ENCODE data around the gene CPLX1.
"Not testable (repeated sequence)": the region's sequence is repeated elsewhere in the genome, so short reads cannot be mapped to it uniquely, and the experiment has no call there.

CPLX1 gene

DNA sequence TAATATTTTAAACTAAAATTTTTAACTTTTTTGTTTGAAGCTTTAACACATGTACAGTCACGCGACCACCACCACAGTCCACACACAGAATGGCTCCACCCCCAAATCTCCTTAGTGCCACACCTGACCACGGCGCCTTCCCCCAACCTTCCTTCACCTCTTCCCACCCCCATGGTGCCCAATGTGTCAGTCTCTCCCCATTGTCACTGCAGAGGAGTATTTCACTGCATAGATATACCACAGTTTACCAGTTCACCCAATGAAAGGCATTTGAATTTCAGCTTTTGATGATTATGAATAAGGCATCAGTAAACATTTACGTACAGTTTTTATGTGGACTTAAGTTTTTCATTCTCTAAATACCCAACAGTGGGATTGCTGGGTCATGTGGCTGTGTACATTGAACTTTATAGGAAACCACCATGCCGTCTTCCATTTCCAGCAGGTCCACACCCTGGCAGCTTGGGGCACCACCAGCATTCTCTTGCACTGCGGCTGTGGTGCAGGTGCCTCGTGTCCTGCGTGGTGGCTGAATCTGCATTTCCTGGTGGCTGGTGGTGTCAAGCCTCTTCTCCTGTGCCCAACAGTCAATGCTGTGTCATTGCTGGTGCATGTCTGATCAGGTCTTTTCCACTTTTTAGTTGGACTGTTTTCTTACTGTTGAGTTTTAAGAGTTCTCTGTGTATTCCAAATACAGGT is 49.0 kb downstream of the CPLX1 start:
- no peak for DNase-seq (ENCODE audit: low read depth)

DNA sequence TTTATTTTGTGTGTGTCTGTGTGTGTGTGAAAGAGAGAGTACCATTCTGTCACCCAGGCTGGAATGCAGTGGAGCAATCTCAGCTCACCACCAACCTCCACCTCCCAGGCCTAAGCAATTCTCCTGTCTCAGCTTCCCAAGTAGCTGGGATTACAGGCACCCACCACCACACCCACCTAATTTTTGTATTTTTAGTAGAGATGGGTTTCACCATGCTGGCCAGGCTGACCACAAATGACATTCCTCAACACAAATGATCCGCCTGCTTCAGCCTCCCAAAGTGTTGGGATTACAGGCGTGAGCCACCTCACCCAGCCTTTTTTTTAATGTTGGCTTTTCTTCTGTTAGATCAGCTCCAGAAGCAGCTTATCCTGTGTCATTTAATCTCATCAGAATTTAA is 50.4 kb downstream of the CPLX1 start:
- not testable (repeated sequence) for DNase-seq (ENCODE audit: low read depth)

DNA sequence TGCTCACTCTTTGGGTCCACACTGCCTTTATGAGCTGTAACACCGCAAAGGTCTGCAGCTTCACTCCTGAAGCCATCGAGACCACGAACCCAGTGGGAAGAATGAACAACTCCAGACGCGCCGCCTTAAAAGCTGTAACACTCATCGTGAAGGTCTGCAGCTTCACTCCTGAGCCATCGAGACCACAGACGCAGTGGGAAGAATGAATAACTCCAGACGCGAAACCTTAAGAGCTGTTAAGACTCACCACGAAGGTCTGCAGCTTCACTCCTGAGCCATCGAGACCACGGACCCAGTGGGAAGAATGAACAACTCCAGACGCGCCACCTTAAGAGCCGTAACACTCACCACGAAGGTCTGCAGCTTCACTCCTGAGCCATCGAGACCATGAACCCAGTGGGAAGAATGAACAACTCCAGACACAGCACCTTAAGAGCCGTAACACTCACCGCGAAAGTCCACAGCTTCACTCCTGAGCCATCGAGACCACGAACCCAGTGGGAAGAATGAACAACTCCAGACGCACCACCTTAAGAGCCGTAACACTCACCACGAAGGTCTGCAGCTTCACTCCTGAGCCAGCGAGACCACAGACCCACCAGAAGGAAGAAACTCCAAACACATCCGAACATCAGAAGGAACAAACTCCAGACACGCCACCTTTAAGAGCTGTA is 51.4 kb downstream of the CPLX1 start:
- DNase-seq (ENCODE audit: low read depth) = not testable (repeated sequence)

DNA sequence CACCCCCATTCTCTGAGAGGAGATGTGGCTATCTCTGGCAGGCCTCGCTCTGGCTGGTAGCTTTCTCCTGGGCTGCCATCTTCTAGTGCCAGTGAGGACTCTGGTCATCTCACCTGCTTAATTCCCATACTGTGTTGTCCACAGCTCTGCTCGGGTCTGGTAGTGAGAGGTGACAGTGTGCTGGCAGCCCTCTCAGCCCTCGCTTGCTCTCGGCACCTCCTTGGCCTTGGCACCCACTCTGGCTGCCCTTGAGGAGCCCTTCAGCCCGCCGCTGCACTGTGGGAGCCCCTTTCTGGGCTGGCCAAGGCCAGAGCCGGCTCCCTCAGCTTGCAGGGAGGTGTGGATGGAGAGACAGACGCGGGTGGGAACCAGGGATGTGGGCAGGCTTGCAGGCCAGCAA is 52.7 kb downstream of the CPLX1 start:
- DNase-seq (ENCODE audit: low read depth) = no peak

DNA sequence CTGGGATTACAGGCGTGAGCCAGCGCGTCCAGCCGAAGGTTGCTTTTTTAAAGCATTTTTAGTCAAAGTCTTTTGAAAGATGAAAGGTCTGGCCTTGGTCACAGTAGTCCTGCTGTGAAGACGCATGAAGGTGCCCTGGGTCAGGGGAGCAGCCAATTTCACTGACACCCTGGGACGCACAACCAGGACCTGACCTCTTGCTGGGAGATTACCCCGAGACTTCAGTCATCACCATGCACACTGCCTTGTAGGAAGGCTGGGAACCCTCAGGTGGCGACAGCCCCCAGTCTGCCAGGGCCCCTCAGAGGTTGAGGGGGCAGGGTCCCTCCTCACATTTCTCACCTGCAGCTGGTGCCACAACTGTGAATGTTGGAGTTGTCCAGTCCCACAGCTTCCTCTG is 53.2 kb downstream of the CPLX1 start:
- DNase-seq (ENCODE audit: low read depth) = no peak

DNA sequence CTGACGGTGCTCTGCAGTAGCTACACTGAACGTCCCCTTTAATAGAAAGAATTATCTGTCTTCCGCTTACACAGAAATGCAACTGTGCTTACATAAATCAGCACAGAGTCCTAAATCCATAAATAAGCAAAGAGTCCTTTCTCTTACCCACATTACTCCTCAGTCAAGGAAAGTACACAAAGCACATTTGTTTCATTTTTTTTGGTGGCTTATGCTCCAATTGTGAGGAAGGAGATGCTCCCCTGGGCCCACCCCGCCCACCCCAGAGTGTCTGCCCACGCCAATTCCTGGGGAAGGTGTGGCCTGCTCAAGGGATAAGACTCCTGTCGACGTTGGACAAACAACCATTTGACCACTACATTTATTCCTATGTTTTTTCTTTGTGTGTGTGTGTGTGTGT is 53.8 kb downstream of the CPLX1 start:
- no peak for DNase-seq (ENCODE audit: low read depth)

DNA sequence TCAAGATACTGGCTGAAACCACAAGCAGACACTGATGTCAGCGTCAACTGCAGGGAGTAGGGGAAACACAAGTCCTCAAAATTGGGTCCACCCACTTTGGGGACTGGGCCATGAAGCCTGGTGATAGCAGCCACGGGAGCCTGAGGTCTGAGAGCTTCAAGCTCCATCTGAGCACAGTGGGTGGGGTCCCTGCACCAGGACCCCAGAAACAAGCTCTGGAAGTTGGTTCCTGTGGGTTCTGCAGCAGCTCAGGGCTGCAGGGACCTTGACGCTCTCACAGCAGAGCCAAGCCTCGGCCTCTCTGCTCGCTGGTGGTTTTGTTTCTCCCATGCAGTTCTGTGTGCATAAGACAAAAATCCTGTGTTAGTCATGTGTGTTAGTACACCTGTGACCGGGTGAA is 54.5 kb downstream of the CPLX1 start:
- DNase-seq (ENCODE audit: low read depth) = no peak

DNA sequence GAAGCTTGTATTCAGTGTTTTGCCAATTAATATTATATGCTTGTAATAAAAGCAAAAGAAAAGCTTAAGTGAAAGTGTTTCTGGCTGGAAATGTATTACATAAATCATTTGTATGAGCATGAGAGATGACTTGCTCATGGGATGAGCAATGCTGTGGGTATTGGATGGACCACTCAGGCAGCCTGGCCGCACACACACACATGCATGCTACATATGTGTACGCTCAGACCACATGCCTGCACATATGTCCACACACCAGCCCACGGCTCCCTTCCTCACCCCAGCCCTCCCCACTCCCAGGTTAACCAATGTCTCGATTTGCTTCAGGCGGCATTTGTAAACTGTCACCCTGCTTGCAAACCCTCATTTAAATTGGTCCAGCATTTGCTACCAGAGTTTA is 55.9 kb downstream of the CPLX1 start:
- DNase-seq (ENCODE audit: low read depth) = no peak

DNA sequence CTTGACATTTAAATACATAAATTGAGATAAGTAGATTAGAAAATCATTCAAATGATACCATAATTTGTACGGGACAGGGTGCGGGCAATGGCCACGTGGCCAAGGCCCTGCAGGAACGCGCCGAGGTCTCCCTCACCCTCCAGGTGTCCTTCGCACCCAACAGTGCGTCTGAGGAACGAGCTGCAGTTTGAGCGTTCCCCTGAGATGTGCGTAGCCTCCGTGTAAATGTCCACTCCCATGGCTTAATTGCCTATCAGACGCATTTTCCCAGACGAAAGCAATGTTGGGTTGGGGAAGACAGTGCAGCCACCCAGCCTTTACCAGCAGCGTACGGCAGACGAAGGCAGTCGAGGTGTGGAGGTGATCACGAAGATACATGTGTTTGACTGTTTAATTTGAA is 56.4 kb downstream of the CPLX1 start:
- no peak for DNase-seq (ENCODE audit: low read depth)

DNA sequence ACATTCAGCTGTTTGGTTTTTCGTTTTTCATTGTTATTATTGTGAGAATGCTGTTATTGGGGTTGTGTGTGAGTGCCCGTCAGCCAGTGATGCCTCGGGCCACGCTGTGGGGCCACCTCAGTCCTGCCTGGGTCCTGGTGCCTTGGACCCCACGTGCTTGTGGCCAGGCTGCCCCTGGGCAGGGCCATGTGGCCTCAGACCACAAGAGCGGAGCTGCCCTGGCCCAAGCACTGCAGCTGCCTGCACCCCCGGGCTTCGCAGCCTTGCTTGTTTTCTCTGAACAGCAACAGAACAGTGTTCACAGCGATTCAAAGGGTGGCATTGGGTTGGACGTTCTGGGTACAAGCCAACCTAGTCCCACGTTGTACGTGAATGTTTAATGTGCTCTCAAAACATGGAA is 56.9 kb downstream of the CPLX1 start:
- DNase-seq (ENCODE audit: low read depth) = no peak

DNA sequence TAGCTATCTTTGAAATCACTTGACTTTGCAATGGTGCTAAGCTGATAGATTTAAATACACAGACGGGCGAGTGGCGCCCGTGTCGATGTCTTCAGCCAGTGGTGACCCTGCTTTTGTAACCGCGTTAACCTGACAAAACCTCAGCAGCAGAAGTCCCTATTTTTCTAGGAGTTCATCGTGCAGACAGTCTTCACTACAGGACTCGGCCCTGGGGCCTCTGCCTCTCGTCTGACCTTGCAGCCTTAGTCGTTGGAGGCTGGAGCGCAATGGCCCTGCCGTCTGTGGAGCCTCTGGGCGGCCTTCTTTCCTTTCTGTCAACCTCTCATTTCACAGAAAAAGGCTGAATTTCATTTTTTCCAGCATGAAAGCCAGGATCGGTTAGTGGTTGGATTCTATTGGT is 57.9 kb downstream of the CPLX1 start:
- DNase-seq (ENCODE audit: low read depth) = no peak

DNA sequence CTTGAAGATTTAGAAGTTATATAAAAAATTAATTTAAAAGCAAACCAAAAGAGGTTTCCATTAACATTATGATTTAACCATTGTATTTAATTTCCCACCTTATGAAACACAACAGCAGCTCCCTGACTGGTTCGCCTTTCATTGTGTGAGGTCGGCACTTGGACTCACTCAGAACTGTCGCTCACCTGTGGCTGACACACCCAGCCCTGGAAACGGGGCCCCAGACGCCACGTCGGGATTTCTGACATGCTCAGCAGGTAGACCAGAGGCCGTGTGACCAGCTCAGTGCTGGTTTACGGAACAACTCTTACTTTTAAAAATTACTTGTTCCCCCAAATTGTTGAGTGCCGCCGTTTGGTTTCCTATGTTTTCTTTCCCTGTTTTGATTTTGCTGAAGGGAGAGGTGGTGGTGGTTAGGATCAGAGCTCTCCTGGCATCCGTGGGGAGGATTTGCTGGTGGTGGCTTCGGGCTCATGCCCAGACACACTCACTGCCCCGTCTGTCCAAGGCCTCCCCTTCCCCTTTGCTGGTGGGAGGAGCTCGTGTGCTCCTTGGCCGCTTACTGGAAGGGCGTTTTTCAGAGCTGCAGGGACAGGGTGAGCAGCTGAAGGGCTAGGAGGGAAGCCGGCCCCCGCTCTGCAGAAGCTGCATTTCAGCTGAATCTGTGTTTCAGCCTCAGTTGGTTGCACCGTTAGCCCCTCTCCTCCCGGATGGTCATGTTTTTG is 59.2 kb downstream of the CPLX1 start:
- no peak for DNase-seq (ENCODE audit: low read depth)

DNA sequence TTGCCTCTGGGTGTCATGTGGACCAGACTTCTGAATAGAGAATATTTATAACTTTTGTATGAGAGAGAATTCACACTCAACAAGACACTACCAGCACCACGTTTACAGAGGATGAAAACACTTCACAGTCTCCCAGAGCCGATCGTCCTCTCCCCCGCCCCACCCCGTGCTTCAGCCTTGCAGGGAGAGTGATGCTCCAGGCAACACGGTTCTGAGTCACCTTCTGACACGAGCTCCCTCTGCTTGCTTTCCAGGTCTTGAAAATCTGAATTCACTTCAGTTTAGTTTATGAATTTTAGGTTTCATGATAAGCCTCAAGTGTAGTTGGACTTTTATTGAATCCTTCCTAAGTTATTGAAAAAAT is 59.8 kb downstream of the CPLX1 start:
- no peak for DNase-seq (ENCODE audit: low read depth)

DNA sequence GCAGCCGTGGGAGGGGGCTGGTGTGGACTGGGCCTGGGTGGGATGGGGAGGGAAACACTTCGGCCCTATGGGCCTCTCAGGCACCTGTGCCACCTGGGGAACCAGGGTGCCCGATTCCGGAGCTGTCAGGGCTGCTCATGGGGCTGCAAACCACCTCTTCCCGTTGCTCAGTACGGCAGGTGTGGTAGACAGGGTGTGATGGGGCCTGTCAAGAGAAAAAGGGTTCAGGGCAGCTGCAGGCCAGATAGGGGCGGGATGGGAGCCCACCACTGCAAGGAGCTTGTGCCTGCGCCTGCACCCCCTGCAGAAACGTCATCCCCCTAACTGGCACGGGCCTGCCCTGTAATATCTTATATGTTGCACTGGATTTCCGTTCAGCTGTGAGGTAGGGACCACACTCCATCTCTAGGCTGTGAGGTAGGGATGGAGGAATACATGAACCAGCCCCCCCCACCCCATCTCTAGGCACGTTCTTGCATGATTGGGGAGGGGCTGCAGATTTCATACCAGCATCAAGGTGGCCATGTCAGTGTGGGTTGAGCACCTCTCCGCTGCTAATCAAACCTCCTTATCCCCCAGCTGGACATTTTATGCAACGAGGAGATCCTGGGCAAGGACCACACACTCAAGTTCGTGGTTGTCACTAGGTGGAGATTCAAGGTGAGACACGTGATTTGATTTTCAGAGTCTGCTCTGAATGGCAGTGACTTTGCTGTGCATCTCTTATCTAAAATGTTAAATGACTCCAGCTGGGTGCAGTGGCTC is 61.3 kb downstream of the CPLX1 start:
- DNase-seq (ENCODE audit: low read depth) = no peak

DNA sequence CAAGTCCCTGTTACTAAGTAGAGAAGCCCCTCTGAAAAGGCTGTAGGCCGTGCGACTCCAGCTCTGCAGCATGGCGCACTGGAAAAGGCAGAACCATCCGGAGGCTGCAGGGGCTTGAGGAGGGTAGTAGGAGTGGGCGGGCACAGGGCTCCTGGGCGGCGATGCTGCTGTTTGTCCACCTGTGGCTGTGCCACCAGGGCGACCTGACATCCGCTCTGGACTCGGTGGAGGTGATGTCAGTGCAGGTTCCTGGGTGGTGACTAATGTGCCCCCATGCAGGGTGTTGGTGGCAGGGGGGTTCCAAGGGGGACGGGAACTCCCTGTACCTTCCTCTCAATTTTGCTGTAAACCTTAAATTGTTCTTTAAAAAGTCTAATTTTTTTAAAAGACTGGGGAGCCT is 62.0 kb downstream of the CPLX1 start:
- no peak for DNase-seq (ENCODE audit: low read depth)

DNA sequence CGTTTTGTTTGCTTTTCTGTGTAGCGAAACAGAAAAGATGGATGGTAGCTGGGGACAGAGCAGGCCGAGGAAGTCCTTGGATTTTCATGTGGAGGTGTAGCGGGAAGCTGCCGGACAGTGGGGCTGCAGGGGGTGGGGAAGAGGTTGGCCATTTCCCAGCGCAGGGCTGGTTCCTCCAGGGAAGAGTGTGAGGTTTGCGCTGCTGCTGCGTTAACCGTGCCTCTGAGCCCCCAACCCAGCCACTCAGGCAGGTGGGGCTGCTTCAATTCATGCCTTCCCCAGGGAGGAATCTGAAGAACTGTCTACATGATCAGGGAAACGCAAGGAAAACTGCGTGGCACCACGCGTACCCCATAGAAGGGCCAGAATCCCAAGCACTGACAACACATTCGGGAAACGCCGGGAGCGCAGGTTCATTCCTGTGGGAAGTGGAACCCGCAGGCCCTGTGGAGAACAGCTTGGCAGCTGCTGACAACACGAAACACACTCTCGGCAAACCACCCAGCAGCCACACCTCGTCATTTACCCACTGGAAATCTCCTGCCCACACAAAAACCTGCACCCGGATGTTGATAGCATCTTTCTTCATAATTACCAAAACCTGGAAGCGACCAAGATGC is 62.6 kb downstream of the CPLX1 start:
- no peak for DNase-seq (ENCODE audit: low read depth)

DNA sequence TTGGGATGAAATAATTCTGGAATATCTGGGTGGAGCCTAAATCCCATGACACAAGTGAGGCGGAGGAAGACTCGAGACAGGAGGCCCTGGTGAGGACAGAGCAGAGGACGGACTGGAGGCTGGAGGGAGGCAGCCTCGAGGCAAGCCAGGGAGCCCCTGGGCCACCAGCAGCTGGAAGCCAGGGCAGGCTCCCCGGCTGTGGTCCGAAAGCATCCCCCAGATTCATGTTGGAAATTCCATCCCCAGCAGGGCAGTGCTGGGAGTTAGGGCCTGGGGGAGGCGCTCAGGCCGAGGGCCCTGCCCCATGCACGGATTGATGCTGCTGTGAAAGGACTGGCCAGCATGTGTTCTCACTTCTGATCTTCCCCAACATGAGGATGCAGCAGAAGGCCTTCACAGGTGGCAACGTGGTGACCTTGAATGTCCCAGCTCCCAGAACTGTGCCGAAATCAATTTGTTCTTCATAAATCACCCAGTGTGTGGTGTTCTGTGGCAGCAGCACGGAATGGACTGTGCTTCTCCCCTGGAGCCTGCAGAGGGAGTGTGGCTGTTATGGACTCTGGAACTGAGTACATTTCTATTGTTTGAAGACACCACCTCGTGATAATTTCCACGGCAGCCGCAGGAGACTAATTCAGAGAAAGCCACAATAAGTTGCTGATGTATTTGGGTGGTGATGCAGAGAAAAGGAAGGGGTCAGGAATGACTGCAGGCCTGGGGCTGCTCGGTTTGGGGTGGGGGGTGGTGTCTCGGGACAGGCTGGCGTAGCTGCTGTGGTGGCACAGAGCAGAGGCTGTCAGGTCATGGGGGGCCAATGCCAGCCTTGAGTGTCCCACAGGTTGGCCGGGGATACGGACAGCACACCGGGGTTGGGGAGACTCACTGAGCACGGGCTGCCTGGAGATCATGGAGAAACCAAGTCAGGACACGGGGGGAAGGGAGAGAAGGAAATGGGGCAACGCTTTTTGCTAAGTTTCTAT is 63.4 kb downstream of the CPLX1 start:
- no peak for DNase-seq (ENCODE audit: low read depth)

DNA sequence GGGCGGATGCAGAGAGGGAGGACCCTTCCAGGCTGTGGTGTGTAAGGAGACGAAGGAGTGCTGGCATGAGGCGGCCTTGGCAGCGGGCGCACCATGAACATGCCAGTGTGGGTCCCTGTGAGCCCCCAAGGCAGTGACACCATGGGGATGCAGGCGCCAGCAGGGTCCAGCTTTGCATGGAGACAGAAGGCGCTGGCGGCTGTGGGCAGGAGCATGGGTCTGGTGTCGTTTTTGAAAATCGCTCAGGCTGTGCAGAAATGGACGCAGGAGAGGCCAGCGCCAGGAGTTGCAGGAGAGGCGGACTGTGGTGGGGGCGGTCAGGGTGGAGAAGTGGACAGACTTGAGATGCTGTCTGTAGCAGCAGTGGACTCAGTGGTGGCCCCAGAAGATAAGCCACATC is 64.2 kb downstream of the CPLX1 start:
- no peak for DNase-seq (ENCODE audit: low read depth)

DNA sequence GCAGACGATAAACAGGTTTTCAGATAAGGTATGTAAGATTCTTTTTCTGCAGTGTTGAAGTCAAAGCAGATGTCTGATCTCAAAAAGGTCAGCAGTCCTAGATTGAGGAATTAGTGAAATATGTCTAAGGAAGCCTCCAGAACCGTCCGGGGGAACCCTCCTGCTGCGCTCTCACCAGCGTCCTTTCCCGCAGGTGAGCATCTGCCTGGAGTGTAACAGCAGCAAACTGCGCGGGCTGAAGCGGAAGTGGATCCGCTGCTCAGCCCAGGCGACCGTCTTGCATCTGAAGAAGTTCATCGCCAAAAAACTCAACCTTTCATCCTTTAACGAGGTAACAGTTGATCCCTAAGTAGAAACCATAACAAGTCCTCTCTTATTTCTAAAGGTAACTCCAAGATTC is 64.8 kb downstream of the CPLX1 start:
- no peak for DNase-seq (ENCODE audit: low read depth)

DNA sequence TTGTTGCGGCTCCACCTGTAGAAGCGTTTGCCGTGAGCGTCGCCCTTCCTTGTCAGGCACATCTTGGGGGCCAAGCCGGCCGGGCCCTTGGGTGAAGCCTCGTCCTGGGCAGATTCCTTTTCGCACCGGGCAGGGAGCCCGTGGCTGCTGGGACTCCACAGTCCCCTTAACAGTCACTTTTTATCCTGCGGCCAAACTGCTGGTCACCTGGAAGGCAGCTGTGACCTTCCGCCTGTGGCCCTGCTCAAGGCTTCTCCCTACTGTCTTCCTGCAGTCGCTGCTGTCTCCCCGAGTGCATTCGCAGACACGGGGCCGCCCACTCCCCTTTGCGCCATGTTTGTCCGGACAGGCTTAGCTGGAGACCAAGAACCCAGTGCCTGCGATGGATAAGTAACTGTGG is 65.3 kb downstream of the CPLX1 start:
- DNase-seq (ENCODE audit: low read depth) = no peak

DNA sequence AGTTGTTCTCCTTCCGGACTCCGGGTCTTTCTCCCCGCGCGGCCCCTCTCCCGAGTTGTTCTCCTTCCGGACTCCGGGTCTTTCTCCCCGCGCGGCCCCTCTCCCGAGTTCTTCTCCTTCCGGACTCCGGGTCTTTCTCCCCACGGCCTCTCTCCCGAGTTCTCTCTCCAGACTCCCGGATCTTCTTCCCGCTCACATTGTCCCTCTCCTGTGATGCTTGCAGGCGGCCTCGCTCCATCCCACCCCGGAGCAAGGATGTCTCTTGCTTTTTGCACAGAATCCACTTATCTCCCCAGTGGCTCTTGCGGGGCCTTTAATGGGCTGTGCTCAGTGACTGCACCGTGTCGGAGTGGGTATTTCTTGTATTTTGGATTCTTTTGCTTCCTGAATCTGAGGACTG is 66.1 kb downstream of the CPLX1 start:
- DNase-seq (ENCODE audit: low read depth) = not testable (repeated sequence)

Data from activated T-helper 1 cell treated with Interleukin-2 at 50 U/mL for 16 hours (primary cell).